H1 (cell line): ENCODE data around the gene BICD1. TPM values are rescaled to one million over a fixed set of nuclear protein-coding genes. Genes with fewer than 3 reads are reported as not detected.

Experiments used
- CTCF ChIA-PET: fragments of 300-600 bp; sonication (Branson Sonifier 250); formaldehyde crosslinking; loops from one replicate; lab custom pipeline; 2021; ENCODE audit not compliant: partially characterized antibody; lab: Charles Lee
- POLR2A ChIA-PET: fragments of 300-600 bp; sonication (Branson Sonifier 250); formaldehyde crosslinking; loops from one replicate; lab custom pipeline; 2021; ENCODE audit warnings: inconsistent platforms; ENCODE audit not compliant: partially characterized antibody; lab: Charles Lee
- DNase-seq, 2 experiments: peaks; one replicate each; pipeline versions ENCODE4 v3.0.0 to v3.0.0-alpha.2; 2010 to 2022; ENCODE audit warnings: low spot score in 2 of 2, low read depth in 1 of 2, mixed read lengths in 1 of 2
- FAIRE-seq: peaks from 2 replicates; lab custom pipeline; 2011; peaks lifted over from hg19 to GRCh38; lab: Jason Lieb, UNC
- H2AFZ ChIP-seq: 2 replicates; pipeline ENCODE4 v1.8.1; 2012; ENCODE audit warnings: low read length, inconsistent platforms
- H2AK5ac ChIP-seq: 2 replicates; pipeline ENCODE4 v1.6.1; 2013; ENCODE audit warnings: low read depth, low read length
- H2BK120ac ChIP-seq: replicated peaks from 2 replicates; pipeline ENCODE3; 2013; ENCODE audit warnings: low read depth, low read length, inconsistent platforms
- H2BK12ac ChIP-seq: 2 replicates; pipeline ENCODE4 v1.6.1; 2013; ENCODE audit warnings: low read depth, low read length
- H2BK15ac ChIP-seq: 2 replicates; pipeline ENCODE4 v1.6.1; 2013; ENCODE audit warnings: low read length
- H2BK20ac ChIP-seq: 2 replicates; pipeline ENCODE4 v1.6.1; 2013; ENCODE audit warnings: low read length
- H2BK5ac ChIP-seq: 2 replicates; pipeline ENCODE4 v1.6.1; 2013; ENCODE audit warnings: low read depth, low read length
- H3K14ac ChIP-seq: 2 replicates; pipeline ENCODE4 v1.6.1; 2013; ENCODE audit warnings: inconsistent platforms; ENCODE audit not compliant: insufficient read length
- H3K18ac ChIP-seq: 2 replicates; pipeline ENCODE4 v1.6.1; 2013; ENCODE audit warnings: low read length; ENCODE audit errors: extremely low read depth
- H3K23ac ChIP-seq: 2 replicates; pipeline ENCODE4 v1.6.1; 2013; ENCODE audit warnings: inconsistent platforms; ENCODE audit not compliant: insufficient read length
- H3K23me2 ChIP-seq: 2 replicates; pipeline ENCODE4 v1.6.1; 2013; ENCODE audit warnings: low read depth, low read length
- H3K27ac ChIP-seq: 2 replicates; pipeline ENCODE4 v1.6.1; 2011; ENCODE audit warnings: low read depth, low read length, inconsistent platforms
- H3K27me3 ChIP-seq, 4 experiments: replicated peaks in 1 of 4; 1 replicate in 1 of 4; 2 replicates in 3 of 4; pipeline versions ENCODE4 v1.6.1 to v1.8.1; 2011 to 2013; ENCODE audit warnings: low read length in 3 of 4, mild to moderate bottlenecking in 3 of 4, inconsistent platforms in 2 of 4, mixed read lengths in 2 of 4, moderate library complexity in 1 of 4; ENCODE audit not compliant: control insufficient read depth in 3 of 4, insufficient read depth in 3 of 4; ENCODE audit errors: extremely low read depth in 1 of 4
- H3K36me3 ChIP-seq, 4 experiments: 2 replicates each; pipeline versions ENCODE4 v1.6.1 to v1.8.1; 2011 to 2013; ENCODE audit warnings: mild to moderate bottlenecking in 4 of 4, low read length in 3 of 4, moderate library complexity in 2 of 4, control low read depth in 1 of 4, inconsistent platforms in 1 of 4; ENCODE audit not compliant: insufficient read depth in 4 of 4, control insufficient read depth in 2 of 4
- H3K4ac ChIP-seq: replicated peaks from 2 replicates; pipeline ENCODE3; 2013; ENCODE audit warnings: low read length, low read depth, mixed read lengths, inconsistent platforms; ENCODE audit not compliant: insufficient read length
- H3K4me1 ChIP-seq, 4 experiments: replicated peaks in 1 of 4; 1 replicate in 1 of 4; 2 replicates in 3 of 4; pipeline versions ENCODE4 v1.6.1 to v1.8.1; 2011 to 2013; ENCODE audit warnings: low read length in 3 of 4, inconsistent platforms in 2 of 4, mixed read lengths in 1 of 4; ENCODE audit not compliant: insufficient read depth in 4 of 4, control insufficient read depth in 3 of 4
- H3K4me2 ChIP-seq, 2 experiments: 2 replicates each; pipeline versions ENCODE4 v1.6.1 to v1.8.1; 2011 to 2013; ENCODE audit warnings: low read depth in 2 of 2, low read length in 2 of 2, control low read depth in 1 of 2, inconsistent platforms in 1 of 2, mild to moderate bottlenecking in 1 of 2; ENCODE audit not compliant: insufficient read depth in 1 of 2
- H3K4me3 ChIP-seq, 4 experiments: fragments of 200-600, 300-600 bp in 1 of 4; sonication (generic), shearing (Covaris generic), sonication (Bioruptor Twin) in 1 of 4; 2 replicates each; pipeline versions ENCODE4 v1.5.1 to v1.8.1; 2011 to 2016; ENCODE audit warnings: low read length in 4 of 4, low read depth in 3 of 4, control low read depth in 2 of 4, inconsistent platforms in 2 of 4, mild to moderate bottlenecking in 2 of 4, mixed read lengths in 1 of 4, moderate library complexity in 1 of 4; ENCODE audit not compliant: insufficient read depth in 2 of 4; ENCODE audit errors: extremely low read depth in 1 of 4
- H3K56ac ChIP-seq: replicated peaks from 2 replicates; pipeline ENCODE3; 2013; ENCODE audit warnings: low read depth, mild to moderate bottlenecking, mixed read lengths, low read length, inconsistent platforms; ENCODE audit not compliant: insufficient read length
- H3K79me1 ChIP-seq: 2 replicates; pipeline ENCODE4 v1.6.1; 2013; ENCODE audit warnings: low read depth, low read length, control low read depth
- H3K79me2 ChIP-seq, 2 experiments: 2 replicates each; pipeline versions ENCODE4 v1.6.1 to v1.8.1; 2012 to 2013; ENCODE audit warnings: low read length in 2 of 2, mild to moderate bottlenecking in 2 of 2, inconsistent platforms in 1 of 2; ENCODE audit not compliant: insufficient read depth in 2 of 2, control insufficient read depth in 1 of 2
- H3K9ac ChIP-seq, 4 experiments: replicated peaks in 1 of 4; 1 replicate in 1 of 4; 2 replicates in 3 of 4; pipeline versions ENCODE4 v1.6.1 to v1.8.1; 2011 to 2013; ENCODE audit warnings: low read depth in 3 of 4, low read length in 3 of 4, control low read depth in 2 of 4, mild to moderate bottlenecking in 2 of 4, moderate library complexity in 2 of 4, inconsistent platforms in 1 of 4; ENCODE audit errors: extremely low read depth in 1 of 4
- H3K9me3 ChIP-seq, 2 experiments: 2 replicates each; pipeline versions ENCODE4 v1.6.1 to v1.8.1; 2012 to 2013; ENCODE audit warnings: mild to moderate bottlenecking in 2 of 2, moderate library complexity in 2 of 2, control low read depth in 1 of 2, inconsistent platforms in 1 of 2, low read depth in 1 of 2, low read length in 1 of 2, mixed read lengths in 1 of 2; ENCODE audit not compliant: insufficient read depth in 2 of 2
- H4K20me1 ChIP-seq, 2 experiments: replicated peaks in 1 of 2; 2 replicates each; pipeline versions ENCODE3 to v1.8.1; 2011 to 2013; ENCODE audit warnings: inconsistent platforms in 2 of 2, low read length in 2 of 2, mild to moderate bottlenecking in 1 of 2; ENCODE audit not compliant: insufficient read depth in 2 of 2, control insufficient read depth in 1 of 2
- H4K5ac ChIP-seq: 2 replicates; pipeline ENCODE4 v1.6.1; 2013; ENCODE audit warnings: low read length, low read depth, mixed read lengths, inconsistent platforms; ENCODE audit not compliant: insufficient read length
- H4K8ac ChIP-seq: 2 replicates; pipeline ENCODE4 v1.8.0; 2013; ENCODE audit warnings: mild to moderate bottlenecking, moderate library complexity, low read length, inconsistent platforms; ENCODE audit not compliant: insufficient read depth; ENCODE audit errors: extremely low read depth
- H4K91ac ChIP-seq: replicated peaks from 2 replicates; pipeline ENCODE3; 2013; ENCODE audit warnings: low read length, mixed read lengths, inconsistent platforms; ENCODE audit not compliant: insufficient read length
- CHD1 ChIP-seq: IDR thresholded peaks from 2 replicates; pipeline ENCODE4 v1.6.1; 2012; ENCODE audit warnings: low read depth, low read length, improper control_type of control experiment
- JUND ChIP-seq: IDR thresholded peaks from 2 replicates; pipeline ENCODE4 v1.6.1; 2011; ENCODE audit warnings: mild to moderate bottlenecking, improper control_type of control experiment, low read length
- KDM1A ChIP-seq: fragments of 200-600, 300-600 bp; sonication (generic); IDR thresholded peaks from 2 replicates; pipeline ENCODE4 v1.7.1; 2016; ENCODE audit warnings: mild to moderate bottlenecking, low read length, borderline replicate concordance
- KDM5A ChIP-seq: fragments of 200-600 bp; IDR thresholded peaks from 2 replicates; pipeline ENCODE4 v1.7.1; 2012; ENCODE audit warnings: mild to moderate bottlenecking, low read length, inconsistent platforms, mixed read lengths
- RXRA ChIP-seq: IDR thresholded peaks from 2 replicates; pipeline ENCODE4 v1.6.1; 2011; ENCODE audit warnings: low read depth, mild to moderate bottlenecking, low read length, moderate library complexity; ENCODE audit not compliant: insufficient read depth
- SP1 ChIP-seq: IDR thresholded peaks from 2 replicates; pipeline ENCODE4 v1.6.1; 2011; ENCODE audit warnings: low read depth, low read length
- TEAD4 ChIP-seq: IDR thresholded peaks from 2 replicates; pipeline ENCODE4 v1.6.1; 2012; ENCODE audit warnings: low read depth, low read length, inconsistent platforms, mixed read lengths
- WGBS, 2 experiments: shearing (Covaris generic) in 1 of 2; methylation state at CpG; one replicate each; pipeline versions ENCODE4 v1.1.6 to v1.1.7; 2013 to 2015; ENCODE audit warnings: low lambda C conversion rate in 2 of 2, mixed read lengths in 2 of 2, inconsistent platforms in 1 of 2, low coverage in 1 of 2, missing lambda C conversion rate in 1 of 2; ENCODE audit not compliant: insufficient replicate concordance in 2 of 2, insufficient coverage in 1 of 2, insufficient read length in 1 of 2; ENCODE audit errors: extremely low coverage in 1 of 2, missing lambda C conversion rate in 1 of 2; 5-methylcytosine and 5-hydroxymethylcytosine counted together
- polyA plus RNA-seq, 7 experiments: library from polyadenylated mRNA; depleted of rRNA in 3 of 7; stranded (reverse) in 5 of 7; unstranded in 2 of 7; fragments of >200 nt in 5 of 7; fragments of 200-250 nt in 2 of 7; gene quantifications; 1 replicate in 5 of 7; 2 replicates in 1 of 7; 4 replicates in 1 of 7; pipeline versions ENCODE4 v1.2.1 to v1.2.3, GENCODE V29; 2011 to 2013; ENCODE audit warnings: missing spikeins in 2 of 7, mixed read lengths in 2 of 7
- total RNA-seq: library from RNA; stranded (reverse); fragmentation: NEBNext Ultra II Directional; extraction: Animal tissue kit (Norgen Biotek cat#: 25700); gene quantifications from 2 replicates; pipeline ENCODE4 v1.2.1, GENCODE V29; 2021

BICD1 gene
- total and polyA plus RNA-seq, 2 of the 8 experiments (the other 6 are each of a cell fraction or from before 2014, with no cell fraction given), result 34.1 to 58.4 TPM

- H3K9ac ChIP-seq, result no peak overlapping the region
- no peak overlapping the region for H2BK5ac ChIP-seq
- H4K91ac ChIP-seq, result no peak overlapping the region
- H4K20me1 ChIP-seq, result no peaks in the 10 kb centered on the region
- H3K4me1 ChIP-seq, result peaks cover 0 to 2% (median 0%) of the 10 kb centered on the region in 4 experiments; a peak in 2 of 7 replicates
- H3K9me3 ChIP-seq, result no peaks in the 10 kb centered on the region
- ChIA-PET POLR2A (no interaction called here), CTCF (interaction anchor here (0.6 to 1.8 kb wide), 3 partner anchors 75 to 654 kb away, joined by 3 to 5 read pairs (median 3); no protein-coding TSS in a partner anchor)
- H2BK120ac ChIP-seq, result no peak overlapping the region
- no peak overlapping the region for H3K14ac ChIP-seq
- no peak overlapping the region for H2AK5ac ChIP-seq
- no peaks in the 10 kb centered on the region for H3K79me1 ChIP-seq
- H4K5ac ChIP-seq, result no peak overlapping the region
- no peak overlapping the region for H3K23ac ChIP-seq
- TF ChIP-seq TEAD4, result no peak
- no peak for TF ChIP-seq RXRA
- TF ChIP-seq JUND, result no peak
- TF ChIP-seq KDM1A, result no peak
- no peak for TF ChIP-seq CHD1
- no peak for TF ChIP-seq KDM5A
- no peak for TF ChIP-seq SP1
- FAIRE-seq (no peak), DNase-seq (no peak)
- no peak overlapping the region for H3K4me3 ChIP-seq
- H2BK20ac ChIP-seq, result no peak overlapping the region
- no peak overlapping the region for H2BK15ac ChIP-seq
- no peak overlapping the region for H3K18ac ChIP-seq
- WGBS, 2 experiments, result 94% methylated on average over 4 of the region's 4 CpGs; no CpG with 5 or more reads in 1 of the 2 experiments
- no peak overlapping the region for H2BK12ac ChIP-seq
- H3K36me3 ChIP-seq, result peaks cover 4 to 48% (median 7%) of the 10 kb centered on the region in 4 experiments; a peak in 7 of 8 replicates
- no peak overlapping the region for H3K4me2 ChIP-seq
- no peak overlapping the region for H2AFZ ChIP-seq
- no peaks in the 10 kb centered on the region for H3K79me2 ChIP-seq
- H3K4ac ChIP-seq, result no peak overlapping the region
- no peak overlapping the region for H3K27ac ChIP-seq
- H3K23me2 ChIP-seq, result no peaks in the 10 kb centered on the region
- H3K27me3 ChIP-seq, result no peaks in the 10 kb centered on the region
- no peak overlapping the region for H3K56ac ChIP-seq
- no peak overlapping the region for H4K8ac ChIP-seq
These were observed 229.6 kb downstream of the BICD1 start for GRCh38 chr12:32336261-32336660.
